NCI-H1092 (cell line): ENCODE results near the gene PPEF2.

Experiments
- DNase-seq: peaks from one replicate; lab custom pipeline; 2025; lab: John Stamatoyannopoulos, UW

The PPEF2 gene

GRCh38 chr4:75830906-75831305, 71.3 kb downstream of the PPEF2 start:
- DNase-seq: no peak

- no peak for DNase-seq
These were observed 78.4 kb downstream of the PPEF2 start for GRCh38 chr4:75823812-75824211.

GRCh38 chr4:75822416-75822815, 79.8 kb downstream of the PPEF2 start:
- DNase-seq: no peak

- DNase-seq: no peak
These were observed 80.3 kb downstream of the PPEF2 start for GRCh38 chr4:75821966-75822365.

- DNase-seq: no peak
These were observed 81.0 kb downstream of the PPEF2 start for GRCh38 chr4:75821216-75821615.

GRCh38 chr4:75820676-75821075, 81.6 kb downstream of the PPEF2 start:
- no peak for DNase-seq

- no peak for DNase-seq
These were observed 82.1 kb downstream of the PPEF2 start for GRCh38 chr4:75820197-75820596.

- DNase-seq: no peak
These were observed 83.1 kb downstream of the PPEF2 start for GRCh38 chr4:75819121-75819520.

- no peak for DNase-seq
These were observed 84.4 kb downstream of the PPEF2 start for GRCh38 chr4:75817901-75818300.
